Stomach (tissue), 9 donors: ENCODE measurements around the gene PWWP2A. TPM values are rescaled to one million over a fixed set of nuclear protein-coding genes. Genes with fewer than 3 reads are reported as not detected.

ENCODE experiments used
- DNase-seq, 2 donors: peaks; one replicate each; pipeline versions ENCODE4 v3.0.0 to v3.0.0-alpha.2; 2013 to 2019
- H3K27ac ChIP-seq, 5 donors: fragments of 200-600 bp in 4 of 5; sonication (generic) in 4 of 5; one replicate each; pipeline ENCODE4 v1.5.1; 2013 to 2019; ENCODE audit warnings: mild to moderate bottlenecking in 1 of 5, moderate library complexity in 1 of 5
- H3K27me3 ChIP-seq, 3 donors: fragments of 200-600 bp; sonication (generic); one replicate each; pipeline ENCODE4 v1.5.1; 2017 to 2019; ENCODE audit warnings: mixed run types in 1 of 3
- H3K36me3 ChIP-seq, 4 donors: fragments of 200-600 bp; sonication (generic); 1 replicate in 3 of 4; 2 replicates in 1 of 4; pipeline ENCODE4 v1.5.1; 2016 to 2019
- H3K4me1 ChIP-seq, 4 donors: fragments of 200-600 bp; sonication (generic); one replicate each; pipeline ENCODE4 v1.5.1; 2016 to 2019
- H3K4me3 ChIP-seq, 4 donors: fragments of 200-600 bp; sonication (generic) in 3 of 4; one replicate each; pipeline ENCODE4 v1.5.1; 2016 to 2019; ENCODE audit warnings: mild to moderate bottlenecking in 1 of 4
- H3K9me3 ChIP-seq, 4 donors: fragments of 200-600 bp; sonication (generic); one replicate each; pipeline ENCODE4 v1.5.1; 2016 to 2019
- EP300 ChIP-seq: sonication (generic); formaldehyde crosslinking; IDR thresholded peaks from one replicate; pipeline ENCODE4 v1.6.1; 2017; ENCODE audit warnings: antibody characterized with exemption
- POLR2A ChIP-seq, 4 donors: fragments of 450-650 bp; IDR thresholded peaks; one replicate each; pipeline ENCODE4 v1.6.1; 2016; ENCODE audit warnings: antibody characterized with exemption in 4 of 4, control low read depth in 2 of 4, mild to moderate bottlenecking in 1 of 4, moderate library complexity in 1 of 4
- POLR2AphosphoS5 ChIP-seq, 3 donors: sonication (generic); formaldehyde crosslinking; IDR thresholded peaks; one replicate each; pipeline ENCODE4 v1.6.1; 2016; ENCODE audit warnings: antibody characterized with exemption in 3 of 3
- WGBS, 5 donors: extraction: QIAGEN DNeasy Blood & Tissue Kit in 3 of 5; methylation state at CpG; one replicate each; pipeline versions ENCODE4 v1.1.5 to v1.1.7; 2013 to 2018; 5-methylcytosine and 5-hydroxymethylcytosine counted together
- intact Hi-C: fragments of 100-400 bp; cut with DNase I; formaldehyde crosslinking; loops from one replicate; pipeline ENCODE4 v1.15.1; 2023; ENCODE audit warnings: low total_unique reads
- polyA plus RNA-seq, 3 donors: library from polyadenylated mRNA; stranded (reverse); fragments of 200-250 nt; gene quantifications; one replicate each; pipeline ENCODE4 v1.2.3, GENCODE V29; 2013
- total RNA-seq, 5 donors: library from RNA; depleted of rRNA; stranded (reverse); fragments of >200 nt; gene quantifications; one replicate each; pipeline versions ENCODE4 v1.1.0 to v1.2.3, GENCODE V29; 2014 to 2016
- TF ChIP-seq, protein P1 (sequence below), 7 experiments: fragments of 450-650 bp in 4 of 7; fragments of 200-600 bp in 3 of 7; sonication (generic) in 3 of 7; IDR thresholded peaks; one replicate each; pipeline ENCODE4 v1.5.1; 2016 to 2019; ENCODE audit warnings: antibody characterized with exemption in 7 of 7, control low read depth in 2 of 7, mild to moderate bottlenecking in 1 of 7
- donor health status: healthy with polysubstance abuse.
- donor health status: Bipolar disorder and iron deficiency.
- donor health status: healthy.

The PWWP2A gene
- total and polyA plus RNA-seq, 8 donors = 6.7 to 200 (median 28.1) TPM

GRCh38 chr5:160092514-160092913 is 26.7 kb downstream of the PWWP2A start:
- Histone ChIP-seq H3K4me3 (no peak overlapping the region), H3K27me3 (no peaks in the 10 kb centered on the region), H3K9me3 (no peaks in the 10 kb centered on the region), H3K36me3 (peaks cover 18 to 32% (median 26%) of the 10 kb centered on the region in 4 donors), H3K4me1 (peaks cover 0 to 7% (median 0%) of the 10 kb centered on the region in 4 donors), H3K27ac (no peak overlapping the region)
- intact Hi-C loops = no loop called here
- no peak for DNase-seq
- WGBS, 5 donors = 88 to 93% (median 93%) methylated on average over 7 of the region's 7 CpGs
- no peak for TF ChIP-seq POLR2A (IDR thresholded peaks at IDR 0.05)
- no peak for TF ChIP-seq POLR2AphosphoS5 (IDR thresholded peaks at IDR 0.05)
- TF ChIP-seq, protein P1, sequence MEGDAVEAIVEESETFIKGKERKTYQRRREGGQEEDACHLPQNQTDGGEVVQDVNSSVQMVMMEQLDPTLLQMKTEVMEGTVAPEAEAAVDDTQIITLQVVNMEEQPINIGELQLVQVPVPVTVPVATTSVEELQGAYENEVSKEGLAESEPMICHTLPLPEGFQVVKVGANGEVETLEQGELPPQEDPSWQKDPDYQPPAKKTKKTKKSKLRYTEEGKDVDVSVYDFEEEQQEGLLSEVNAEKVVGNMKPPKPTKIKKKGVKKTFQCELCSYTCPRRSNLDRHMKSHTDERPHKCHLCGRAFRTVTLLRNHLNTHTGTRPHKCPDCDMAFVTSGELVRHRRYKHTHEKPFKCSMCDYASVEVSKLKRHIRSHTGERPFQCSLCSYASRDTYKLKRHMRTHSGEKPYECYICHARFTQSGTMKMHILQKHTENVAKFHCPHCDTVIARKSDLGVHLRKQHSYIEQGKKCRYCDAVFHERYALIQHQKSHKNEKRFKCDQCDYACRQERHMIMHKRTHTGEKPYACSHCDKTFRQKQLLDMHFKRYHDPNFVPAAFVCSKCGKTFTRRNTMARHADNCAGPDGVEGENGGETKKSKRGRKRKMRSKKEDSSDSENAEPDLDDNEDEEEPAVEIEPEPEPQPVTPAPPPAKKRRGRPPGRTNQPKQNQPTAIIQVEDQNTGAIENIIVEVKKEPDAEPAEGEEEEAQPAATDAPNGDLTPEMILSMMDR (IDR thresholded peaks at IDR 0.05) = no peak
- TF ChIP-seq EP300 = no peak

- H3K27ac ChIP-seq = no peak overlapping the region
- no peaks in the 10 kb centered on the region for H3K27me3 ChIP-seq
- no peak overlapping the region for H3K4me3 ChIP-seq
- intact Hi-C loops = no loop called here
- DNase-seq = no peak
- H3K4me1 ChIP-seq = no peaks in the 10 kb centered on the region
- H3K36me3 ChIP-seq = peaks cover 18 to 25% (median 21%) of the 10 kb centered on the region in 4 donors
- H3K9me3 ChIP-seq = no peaks in the 10 kb centered on the region
- no peak for TF ChIP-seq POLR2A (IDR thresholded peaks at IDR 0.05)
- TF ChIP-seq POLR2AphosphoS5 (IDR thresholded peaks at IDR 0.05) = no peak
- TF ChIP-seq EP300 = no peak
- TF ChIP-seq, protein P1 (IDR thresholded peaks at IDR 0.05) = no peak
- WGBS, 5 donors = 53 to 63% (median 62%) methylated on average over 1 of the region's 1 CpG
Measured at GRCh38 chr5:160090059-160090458, 29.2 kb downstream of the PWWP2A start.

GRCh38 chr5:160089531-160089930 is 29.7 kb downstream of the PWWP2A start:
- no peak for DNase-seq
- Histone ChIP-seq H3K4me1 (no peaks in the 10 kb centered on the region), H3K36me3 (peaks cover 18 to 25% (median 21%) of the 10 kb centered on the region in 4 donors), H3K9me3 (no peaks in the 10 kb centered on the region), H3K27ac (no peak overlapping the region), H3K27me3 (no peaks in the 10 kb centered on the region), H3K4me3 (no peak overlapping the region)
- WGBS, 5 donors = 81 to 95% (median 87%) methylated on average over 2 of the region's 2 CpGs
- TF ChIP-seq POLR2A (IDR thresholded peaks at IDR 0.05) (no peak), POLR2AphosphoS5 (IDR thresholded peaks at IDR 0.05) (no peak), EP300 (no peak)
- TF ChIP-seq, protein P1 (IDR thresholded peaks at IDR 0.05) = no peak
- intact Hi-C loops = no loop called here

DNA sequence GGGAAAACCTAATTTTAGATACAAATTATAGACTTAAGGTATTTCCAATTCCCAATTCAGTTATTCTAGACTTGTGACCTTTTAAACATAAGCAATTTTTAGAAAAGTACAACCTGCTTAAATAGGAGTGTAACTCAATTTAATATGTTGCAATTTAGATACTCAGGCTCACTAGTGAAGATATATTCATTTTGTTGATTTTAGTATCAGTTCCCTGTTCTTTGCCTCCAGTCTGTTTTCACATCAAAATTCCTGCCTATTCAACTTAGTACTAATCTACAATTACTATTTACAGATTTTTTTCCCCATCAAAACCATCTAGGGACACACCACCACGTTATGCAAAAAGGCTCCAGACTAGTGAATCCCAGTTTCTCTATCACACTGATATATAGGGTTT is 30.4 kb downstream of the PWWP2A start:
- WGBS, 5 donors = 59 to 86% (median 81%) methylated on average over 1 of the region's 1 CpG
- no peaks in the 10 kb centered on the region for H3K27me3 ChIP-seq
- TF ChIP-seq POLR2AphosphoS5 (IDR thresholded peaks at IDR 0.05) (no peak), POLR2A (IDR thresholded peaks at IDR 0.05) (no peak), EP300 (no peak)
- TF ChIP-seq, protein P1 (IDR thresholded peaks at IDR 0.05) = no peak
- H3K27ac ChIP-seq = no peak overlapping the region
- intact Hi-C loops = no loop called here
- DNase-seq = no peak
- H3K4me3 ChIP-seq = no peak overlapping the region
- H3K9me3 ChIP-seq = no peaks in the 10 kb centered on the region
- H3K4me1 ChIP-seq = no peaks in the 10 kb centered on the region
- H3K36me3 ChIP-seq = peaks cover 16 to 20% (median 19%) of the 10 kb centered on the region in 4 donors
